Activated naive CD8-positive, alpha-beta T cell treated with anti-CD3 and anti-CD28 coated beads, Interleukin-2, amount 10 ng/mL, durations not matched to agents 7 days and 5 days (primary cell): ENCODE results near the gene SLC30A3. TPM values are rescaled to one million over a fixed set of nuclear protein-coding genes. Genes with fewer than 3 reads are reported as not detected.

Source experiments
- ATAC-seq: fragments of 150-1000 bp; cut with Tn5 transposase; one replicate; pipeline ENCODE4 v1.10.0; 2021; ENCODE audit warnings: low read depth, moderate library complexity
- POLR2A ChIA-PET: fragments of 350-600 bp; sonication (Branson Sonifier 250); formaldehyde crosslinking; loops from one replicate; lab custom pipeline; 2021; ENCODE audit warnings: antibody characterized with exemption; lab: Charles Lee
- DNase-seq: peaks from one replicate; pipeline ENCODE4 v3.0.0; 2021
- H3K27ac Mint-ChIP-seq: one replicate; pipeline ENCODE4 v1.8.0; 2022; ENCODE audit warnings: mild to moderate bottlenecking, mixed read lengths
- H3K27me3 Mint-ChIP-seq: one replicate; pipeline ENCODE4 v1.8.0; 2022; ENCODE audit warnings: mild to moderate bottlenecking, moderate library complexity, mixed read lengths
- H3K36me3 Mint-ChIP-seq: one replicate; pipeline ENCODE4 v1.8.0; 2021; ENCODE audit warnings: mild to moderate bottlenecking, mixed read lengths
- H3K4me1 Mint-ChIP-seq: one replicate; pipeline ENCODE4 v1.8.0; 2021; ENCODE audit warnings: mixed read lengths
- H3K4me3 Mint-ChIP-seq: one replicate; pipeline ENCODE4 v1.8.0; 2022; ENCODE audit warnings: mild to moderate bottlenecking, moderate library complexity, mixed read lengths
- H3K9me3 Mint-ChIP-seq: one replicate; pipeline ENCODE4 v1.8.0; 2021; ENCODE audit warnings: mixed read lengths
- total RNA-seq, 2 experiments: library from RNA; stranded (reverse); gene quantifications; one replicate each; pipeline ENCODE4 v1.2.3, GENCODE V29; 2021

SLC30A3 gene
- total RNA-seq, 2 experiments from 2014 or later = 0.34 to 0.64 TPM

- no peak for ATAC-seq
- POLR2A ChIA-PET = interaction anchor here (1.0 to 1.1 kb wide), 2 partner anchors 10 to 13 kb away, joined by 3 read pairs; no protein-coding TSS in a partner anchor
- H3K4me1 Mint-ChIP-seq = peaks cover 13% of the 10 kb centered on the region
- DNase-seq = no peak
- no peaks in the 10 kb centered on the region for H3K9me3 Mint-ChIP-seq
- no peak overlapping the region for H3K4me3 Mint-ChIP-seq
- peaks cover 31% of the 10 kb centered on the region for H3K36me3 Mint-ChIP-seq
- H3K27ac Mint-ChIP-seq = peak overlapping the region; percentile 58
- H3K27me3 Mint-ChIP-seq = no peaks in the 10 kb centered on the region
Observed at GRCh38 chr2:27223416-27223815, 39.4 kb downstream of the SLC30A3 start.

GRCh38 chr2:27222407-27222806, 40.4 kb downstream of the SLC30A3 start:
- Mint-ChIP-seq H3K4me1 (peaks cover 23% of the 10 kb centered on the region), H3K27ac (no peak overlapping the region), H3K27me3 (no peaks in the 10 kb centered on the region), H3K9me3 (no peaks in the 10 kb centered on the region), H3K36me3 (peaks cover 36% of the 10 kb centered on the region), H3K4me3 (no peak overlapping the region)
- DNase-seq = no peak
- POLR2A ChIA-PET = no interaction called here
- ATAC-seq = no peak

DNA sequence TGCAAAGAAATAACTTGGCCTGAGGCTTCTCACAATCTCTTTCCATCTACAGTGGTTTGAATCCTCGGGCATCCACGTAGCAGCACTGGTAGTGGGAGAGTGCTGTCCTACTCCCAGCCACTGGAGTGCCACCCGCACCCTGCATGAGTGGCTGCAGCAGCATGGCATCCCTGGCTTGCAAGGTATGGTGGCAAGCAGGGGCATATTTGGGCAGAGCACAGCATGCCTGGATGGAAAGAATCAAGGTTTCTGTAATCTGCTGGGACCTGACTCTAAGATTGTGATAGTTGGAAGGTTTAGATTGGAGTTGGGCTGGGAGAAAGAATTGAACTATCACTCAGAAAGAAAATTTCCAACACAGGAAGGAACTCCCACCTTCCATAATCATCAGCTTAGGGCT, 41.7 kb downstream of the SLC30A3 start:
- DNase-seq = no peak
- POLR2A ChIA-PET = no interaction called here

GRCh38 chr2:27220091-27220490, 42.8 kb downstream of the SLC30A3 start:
- POLR2A ChIA-PET = interaction anchor here (0.5 to 0.7 kb wide), 2 partner anchors 25 to 436 kb away, joined by 3 to 4 read pairs; no protein-coding TSS in a partner anchor
- DNase-seq = no peak
- H3K36me3 Mint-ChIP-seq = peaks cover 29% of the 10 kb centered on the region
- peaks cover 32% of the 10 kb centered on the region for H3K4me1 Mint-ChIP-seq
- H3K27me3 Mint-ChIP-seq = no peaks in the 10 kb centered on the region
- ATAC-seq = no peak
- H3K4me3 Mint-ChIP-seq = no peak overlapping the region
- peak overlapping the region; percentile 2 for H3K27ac Mint-ChIP-seq
- H3K9me3 Mint-ChIP-seq = no peaks in the 10 kb centered on the region

More for the DNA sequence above, 41.7 kb downstream of the SLC30A3 start:
- no peaks in the 10 kb centered on the region for H3K9me3 Mint-ChIP-seq
- H3K27ac Mint-ChIP-seq = no peak overlapping the region
- no peak overlapping the region for H3K4me3 Mint-ChIP-seq
- H3K27me3 Mint-ChIP-seq = no peaks in the 10 kb centered on the region
- ATAC-seq = no peak
- peaks cover 29% of the 10 kb centered on the region for H3K36me3 Mint-ChIP-seq
- peaks cover 29% of the 10 kb centered on the region for H3K4me1 Mint-ChIP-seq

GRCh38 chr2:27219091-27219490, 43.8 kb downstream of the SLC30A3 start:
- Mint-ChIP-seq H3K4me3 (no peak overlapping the region), H3K36me3 (peaks cover 25% of the 10 kb centered on the region), H3K27me3 (no peaks in the 10 kb centered on the region), H3K9me3 (no peaks in the 10 kb centered on the region), H3K4me1 (peaks cover 33% of the 10 kb centered on the region), H3K27ac (no peak overlapping the region)
- DNase-seq (no peak), ATAC-seq (no peak)
- POLR2A ChIA-PET = no interaction called here

DNA sequence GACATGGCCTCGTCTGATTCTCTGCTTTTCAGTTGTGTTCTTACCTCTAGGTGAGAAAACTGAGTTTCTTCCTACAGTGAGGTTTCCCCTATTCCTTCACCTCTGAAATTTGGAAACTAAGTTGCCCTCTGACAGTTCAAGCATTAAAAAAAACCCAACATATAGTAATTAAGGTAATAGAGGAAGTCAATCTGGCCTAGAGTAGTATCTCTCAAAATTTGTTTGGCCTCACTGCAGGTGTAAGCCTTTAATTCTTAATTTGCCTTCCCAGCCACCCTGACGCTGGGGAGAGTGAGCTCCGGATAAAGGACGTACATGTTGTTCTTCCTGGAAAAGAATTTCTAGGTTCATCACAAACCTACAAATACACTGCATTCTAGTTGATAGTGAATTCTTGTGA, 44.2 kb downstream of the SLC30A3 start:
- Mint-ChIP-seq H3K36me3 (peaks cover 26% of the 10 kb centered on the region), H3K4me3 (peak overlapping the region; percentile 92), H3K27me3 (no peaks in the 10 kb centered on the region), H3K27ac (peak overlapping the region; percentile 89), H3K4me1 (peaks cover 35% of the 10 kb centered on the region), H3K9me3 (no peaks in the 10 kb centered on the region)
- ATAC-seq = no peak
- POLR2A ChIA-PET = no interaction called here
- no peak for DNase-seq

DNA sequence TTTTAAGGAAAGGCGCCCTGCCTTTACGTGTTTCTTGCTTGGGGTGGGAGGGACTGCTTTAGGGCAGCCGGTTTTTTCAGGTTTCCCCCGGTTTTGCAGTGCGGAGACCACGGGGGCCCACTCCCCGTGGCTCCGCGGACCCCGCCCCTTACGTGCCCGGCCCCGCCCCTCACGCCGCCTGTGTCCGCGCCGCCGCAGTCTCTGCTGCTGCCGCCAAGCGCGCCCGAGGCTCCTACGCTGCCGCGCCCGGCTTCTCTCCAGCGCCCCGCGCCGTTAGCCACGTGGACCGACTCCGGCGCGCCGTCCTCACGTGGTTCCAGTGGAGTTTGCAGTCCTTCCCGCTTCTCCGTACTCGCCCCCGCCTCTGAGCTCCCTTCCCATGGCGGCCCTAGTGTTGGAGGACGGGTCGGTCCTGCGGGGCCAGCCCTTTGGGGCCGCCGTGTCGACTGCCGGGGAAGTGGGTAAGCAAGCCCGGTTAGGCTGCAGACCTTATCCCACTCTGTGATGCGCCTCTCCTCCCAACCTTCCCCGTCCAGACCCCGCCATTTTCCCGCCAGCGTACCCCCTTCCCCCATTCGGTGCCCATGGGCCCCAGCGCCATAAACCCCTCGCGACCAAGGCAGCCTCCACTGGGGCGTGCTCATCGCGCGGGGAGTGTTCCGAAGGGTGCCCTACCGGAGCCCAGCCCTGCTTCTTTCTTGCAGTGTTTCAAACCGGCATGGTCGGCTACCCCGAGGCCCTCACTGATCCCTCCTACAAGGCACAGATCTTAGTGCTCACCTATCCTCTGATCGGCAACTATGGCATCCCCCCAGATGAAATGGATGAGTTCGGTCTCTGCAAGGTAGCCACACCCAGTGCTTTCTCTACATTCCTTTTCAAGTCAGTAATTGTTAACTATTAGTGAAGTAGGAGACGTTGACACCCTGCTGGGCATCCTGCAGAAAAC, 45.4 kb downstream of the SLC30A3 start, which contains the start of gene CAD:
TSS of gene CAD (plus strand) at position 197 of the 949 bp plus-strand sequence. CDS start at position 380, 183 bp downstream.
- peak; percentile 87 for ATAC-seq
- Mint-ChIP-seq H3K9me3 (no peaks in the 10 kb centered on the region), H3K4me1 (peaks cover 42% of the 10 kb centered on the region)

GRCh38 chr2:27216416-27217137, 46.3 kb downstream of the SLC30A3 start:
- H3K27me3 Mint-ChIP-seq = no peaks in the 10 kb centered on the region
- ATAC-seq = no peak
- peak overlapping the region; percentile 92 for H3K4me3 Mint-ChIP-seq
- H3K4me1 Mint-ChIP-seq = peaks cover 42% of the 10 kb centered on the region
- peaks cover 22% of the 10 kb centered on the region for H3K36me3 Mint-ChIP-seq
- POLR2A ChIA-PET = interaction anchor here (0.6 to 1.2 kb wide), 3 partner anchors 9 to 87 kb away, joined by 3 to 4 read pairs (median 3); no protein-coding TSS in a partner anchor
- H3K27ac Mint-ChIP-seq = peak overlapping the region; percentile 89
- no peak for DNase-seq
- H3K9me3 Mint-ChIP-seq = no peaks in the 10 kb centered on the region

More for the DNA sequence above, 45.4 kb downstream of the SLC30A3 start, which contains the start of gene CAD:
- no peaks in the 10 kb centered on the region for H3K27me3 Mint-ChIP-seq
- H3K27ac Mint-ChIP-seq = peak within 1 kb of the TSS; percentile 89
- POLR2A ChIA-PET = interaction anchor here (0.6 to 1.2 kb wide), 3 partner anchors 9 to 86 kb away, joined by 3 to 4 read pairs (median 3); no protein-coding TSS in a partner anchor
- DNase-seq = peak; percentile 89
- peak within 1 kb of the TSS; percentile 92 for H3K4me3 Mint-ChIP-seq
- peaks cover 22% of the 10 kb centered on the region for H3K36me3 Mint-ChIP-seq

DNA sequence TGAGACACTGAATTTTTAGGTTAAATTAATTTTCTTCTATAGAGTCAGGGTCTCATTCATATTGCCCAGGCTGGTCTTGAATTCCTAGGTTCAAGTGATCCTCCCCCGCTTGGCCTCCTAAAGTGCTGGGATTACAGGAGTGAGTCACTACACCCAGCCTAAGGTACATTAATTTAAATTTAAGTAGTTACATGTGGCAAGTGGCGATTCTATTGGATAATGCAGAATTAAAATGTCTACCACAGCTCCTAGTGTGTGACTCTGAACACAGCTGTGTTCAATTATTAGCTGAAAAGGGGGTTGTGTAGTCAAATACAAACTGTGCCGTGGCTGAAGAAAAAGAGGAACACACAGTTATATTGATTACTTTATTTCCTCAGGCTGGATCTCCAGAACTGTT, 47.9 kb downstream of the SLC30A3 start:
- Mint-ChIP-seq H3K27me3 (no peaks in the 10 kb centered on the region), H3K27ac (no peak overlapping the region), H3K36me3 (peaks cover 12% of the 10 kb centered on the region), H3K4me1 (peaks cover 39% of the 10 kb centered on the region), H3K4me3 (no peak overlapping the region), H3K9me3 (no peaks in the 10 kb centered on the region)
- POLR2A ChIA-PET = no interaction called here
- DNase-seq (no peak), ATAC-seq (no peak)

DNA sequence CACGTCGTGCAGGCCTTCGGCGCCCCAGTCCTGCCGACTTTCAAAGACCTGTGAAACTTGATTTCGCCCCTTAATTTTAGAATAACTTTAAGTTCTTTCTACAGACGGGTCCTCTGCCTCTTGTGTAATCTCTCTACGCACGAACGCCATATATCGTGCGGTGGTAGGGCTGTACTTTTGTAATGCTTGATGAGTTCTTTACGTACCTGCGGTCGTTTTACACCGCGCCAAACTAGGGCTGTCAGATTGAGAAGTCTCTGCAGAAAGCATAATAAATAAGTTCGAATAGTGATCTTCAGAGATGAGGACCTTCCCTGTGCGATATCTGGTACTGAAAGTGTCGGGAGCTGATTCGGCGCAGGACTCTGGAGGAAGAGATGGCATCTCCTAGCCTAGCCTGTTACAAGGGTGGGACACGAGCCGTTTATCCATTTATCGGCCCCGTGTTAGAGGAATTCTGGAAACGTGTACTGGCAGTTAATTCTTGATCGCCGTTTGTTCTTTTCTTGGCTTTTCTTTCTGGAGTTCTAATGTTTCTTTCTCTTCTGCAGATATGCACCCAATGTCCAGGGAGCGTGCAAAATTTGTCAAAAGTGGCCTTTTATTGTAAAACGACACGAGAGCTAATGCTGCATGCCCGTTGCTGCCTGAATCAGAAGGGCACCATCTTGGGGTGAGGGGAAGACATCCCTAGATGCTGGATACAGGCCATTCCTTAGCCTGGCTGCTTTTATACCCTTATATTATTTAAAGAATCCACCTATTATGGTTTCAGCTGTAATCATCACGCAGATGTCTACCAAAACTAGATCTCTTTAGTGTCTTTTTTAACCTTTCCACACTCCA, 50.0 kb downstream of the SLC30A3 start:
- H3K36me3 Mint-ChIP-seq = peaks cover 5% of the 10 kb centered on the region
- no peaks in the 10 kb centered on the region for H3K27me3 Mint-ChIP-seq
- DNase-seq (no peak), ATAC-seq (peak; percentile 21)
- H3K4me1 Mint-ChIP-seq = peaks cover 35% of the 10 kb centered on the region
- POLR2A ChIA-PET = interaction anchor here (0.5 to 1.8 kb wide), 13 partner anchors 11 to 233 kb away, joined by 3 to 12 read pairs (median 3); partner anchors contain the start of genes AGBL5, KHK and PREB
- H3K4me3 Mint-ChIP-seq = peak overlapping the region; percentile 99
- no peaks in the 10 kb centered on the region for H3K9me3 Mint-ChIP-seq
- H3K27ac Mint-ChIP-seq = peak overlapping the region; percentile 100

DNA sequence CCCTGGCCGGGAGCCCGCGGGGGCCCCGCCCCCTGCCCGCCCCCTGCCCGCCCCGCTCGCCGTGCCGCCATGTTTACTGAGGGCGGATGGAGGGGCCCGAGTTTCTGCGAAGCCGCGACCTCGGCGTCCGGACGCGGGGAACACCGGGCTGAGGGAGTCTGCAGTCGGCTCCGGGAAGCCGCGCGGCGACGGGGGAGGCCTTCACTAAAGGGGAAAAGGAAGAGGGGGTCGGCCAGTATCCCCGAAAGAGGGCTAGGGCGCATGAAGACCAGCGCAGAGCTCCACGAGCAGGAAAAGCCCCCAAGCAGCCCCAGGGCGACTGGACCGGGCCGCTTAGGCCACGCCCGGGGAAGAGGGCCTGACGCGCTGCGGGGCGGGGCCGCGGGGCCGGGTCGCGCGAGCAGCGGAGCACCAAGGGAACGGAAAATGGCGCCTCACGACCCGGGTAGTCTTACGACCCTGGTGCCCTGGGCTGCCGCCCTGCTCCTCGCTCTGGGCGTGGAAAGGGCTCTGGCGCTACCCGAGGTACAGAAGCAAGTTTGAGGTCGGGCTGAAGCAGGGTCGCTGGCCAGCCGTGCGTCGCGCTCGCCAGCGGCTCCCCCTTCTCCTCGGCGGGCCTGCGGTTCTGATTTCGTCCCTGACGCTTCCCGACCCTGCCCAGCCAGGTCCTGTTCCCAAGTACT, 50.8 kb downstream of the SLC30A3 start, which contains the start of the genes ATRAID and SLC5A6:
TSS of gene ATRAID (plus strand) at position 99 of the 683 bp plus-strand sequence. CDS start at position 427, 328 bp downstream.
TSS of gene SLC5A6 (minus strand) at position 326 of the 683 bp plus-strand sequence. CDS start 4,618 bp downstream, outside the sequence.
- POLR2A ChIA-PET = interaction anchor here (0.5 to 1.8 kb wide), 13 partner anchors 20 to 234 kb away, joined by 3 to 12 read pairs (median 3); partner anchors contain the start of genes AGBL5 and PREB
- H3K4me3 Mint-ChIP-seq = peak within 1 kb of the TSS; percentile 99
- peak within 1 kb of the TSS; percentile 100 for H3K27ac Mint-ChIP-seq
- DNase-seq (peak; percentile 96), ATAC-seq (peak; percentile 91)
- no peaks in the 10 kb centered on the region for H3K27me3 Mint-ChIP-seq
- no peaks in the 10 kb centered on the region for H3K9me3 Mint-ChIP-seq
- peaks cover 3% of the 10 kb centered on the region for H3K36me3 Mint-ChIP-seq
- peaks cover 29% of the 10 kb centered on the region for H3K4me1 Mint-ChIP-seq
